GM10248 (cell line): Measurements from ENCODE around the gene BMP6.

Experiments
- CTCF ChIA-PET: fragments of 300-600 bp; sonication (Branson Sonifier 250); formaldehyde crosslinking; extraction: SDS; loops from one replicate; lab custom pipeline; 2021; ENCODE audit warnings: antibody characterized with exemption; lab: Yijun Ruan, JAX
- POLR2A ChIA-PET: fragments of 350-650 bp; sonication (Branson Sonifier 250); formaldehyde crosslinking; extraction: SDS; loops from one replicate; lab custom pipeline; 2020; ENCODE audit warnings: antibody characterized with exemption; lab: Yijun Ruan, JAX
- DNase-seq: peaks from one replicate; pipeline ENCODE4 v3.0.0; 2012; ENCODE audit errors: extremely low spot score
- CTCF ChIP-seq: IDR thresholded peaks from 2 replicates; pipeline ENCODE4 v1.5.1; 2012; ENCODE audit warnings: mild to moderate bottlenecking, low read depth; ENCODE audit errors: extremely low read depth, missing control alignments, control extremely low read depth

BMP6 gene

GRCh38 chr6:7728855-7729590, 3.1 kb downstream of the BMP6 start:
- CTCF ChIA-PET, result interaction anchor here (1.2 to 1.4 kb wide), 2 partner anchors 330 to 491 kb away, joined by 3 to 5 read pairs; no protein-coding TSS in a partner anchor

GRCh38 chr6:7730001-7730783, 4.3 kb downstream of the BMP6 start:
- no peak for DNase-seq
- CTCF ChIA-PET, result no interaction called here
- TF ChIP-seq CTCF, result no peak
- POLR2A ChIA-PET, result no interaction called here

More at GRCh38 chr6:7728855-7729590, 3.1 kb downstream of the BMP6 start:
- no peak for TF ChIP-seq CTCF
- POLR2A ChIA-PET, result no interaction called here
- no peak for DNase-seq

GRCh38 chr6:7730784-7731227, 4.9 kb downstream of the BMP6 start:
- DNase-seq, result no peak
- no peak for TF ChIP-seq CTCF
- ChIA-PET POLR2A (no interaction called here), CTCF (interaction anchor here (1.4 kb wide), 1 partner anchor 8 kb away, joined by 4 read pairs; no protein-coding TSS in a partner anchor)

- no peak for DNase-seq
- ChIA-PET POLR2A (no interaction called here), CTCF (interaction anchor here (1.3 to 1.4 kb wide), 2 partner anchors 9 kb away, joined by 3 to 4 read pairs; no protein-coding TSS in a partner anchor)
- no peak for TF ChIP-seq CTCF
These were observed 5.4 kb downstream of the BMP6 start for GRCh38 chr6:7731294-7731693.

GRCh38 chr6:7732228-7732627, 6.3 kb downstream of the BMP6 start:
- ChIA-PET CTCF (interaction anchor here (1.3 to 2.6 kb wide), 4 partner anchors 8 to 13 kb away, joined by 3 to 7 read pairs (median 6); no protein-coding TSS in a partner anchor), POLR2A (no interaction called here)

More at GRCh38 chr6:7732228-7732627, 6.3 kb downstream of the BMP6 start:
- no peak for TF ChIP-seq CTCF
- DNase-seq, result no peak
